NCI-H187 (cell line): ENCODE measurements around the gene LAIR1.
"Not testable (repeated sequence)": the region's sequence is repeated elsewhere in the genome, so short reads cannot be mapped to it uniquely, and the experiment has no call there.

Experiments used
- DNase-seq, 2 experiments: peaks; one replicate each; lab custom pipeline; 2025; lab: John Stamatoyannopoulos, UW

Gene LAIR1, protein sequence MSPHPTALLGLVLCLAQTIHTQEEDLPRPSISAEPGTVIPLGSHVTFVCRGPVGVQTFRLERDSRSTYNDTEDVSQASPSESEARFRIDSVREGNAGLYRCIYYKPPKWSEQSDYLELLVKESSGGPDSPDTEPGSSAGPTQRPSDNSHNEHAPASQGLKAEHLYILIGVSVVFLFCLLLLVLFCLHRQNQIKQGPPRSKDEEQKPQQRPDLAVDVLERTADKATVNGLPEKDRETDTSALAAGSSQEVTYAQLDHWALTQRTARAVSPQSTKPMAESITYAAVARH

DNA sequence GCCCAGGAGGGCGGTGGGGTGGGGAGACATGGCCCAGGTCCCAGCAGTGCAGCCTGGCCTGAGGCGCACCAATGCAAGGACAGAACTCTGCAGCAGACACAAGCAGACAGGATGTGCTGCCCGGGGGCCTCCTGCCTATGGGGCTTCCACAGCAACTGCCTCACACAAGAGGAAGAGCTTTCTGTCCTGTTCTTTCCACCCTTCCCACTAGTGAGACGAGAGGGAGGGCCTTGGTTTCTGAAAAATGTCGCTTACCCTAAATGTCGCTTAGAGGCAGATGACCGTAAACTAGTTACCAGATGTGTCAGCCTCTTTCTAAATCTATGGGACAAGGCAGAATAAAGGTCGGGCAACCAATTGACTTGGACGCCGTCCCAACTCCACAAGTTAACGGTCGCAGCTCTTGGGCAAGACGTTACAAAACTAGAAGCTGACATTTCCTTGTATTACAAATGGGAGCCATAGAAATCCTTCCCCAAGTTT is at the start of gene LAIR1:
TSS of gene LAIR1 (minus strand) at position 157 of the 483 bp plus-strand sequence. CDS start at position 30, 127 bp downstream.
- DNase-seq: no peak

DNA sequence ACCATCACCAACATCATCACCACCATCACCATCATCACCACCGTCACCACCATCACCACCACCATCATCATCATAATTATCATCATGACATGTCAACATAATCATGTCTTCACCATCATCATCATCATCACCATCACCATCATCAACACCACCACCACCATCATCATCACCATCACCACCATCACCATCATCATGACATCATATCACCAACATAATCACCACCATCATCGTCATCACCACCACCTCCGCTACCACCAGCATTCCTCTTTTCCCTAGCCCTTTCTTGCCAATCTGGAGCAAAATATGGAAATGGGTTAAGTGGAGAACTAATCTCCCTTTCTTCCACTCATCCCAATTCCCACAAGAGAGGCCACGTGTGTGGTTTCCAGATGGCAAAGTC is 49.4 kb upstream of the LAIR1 start:
- no peak for DNase-seq

DNA sequence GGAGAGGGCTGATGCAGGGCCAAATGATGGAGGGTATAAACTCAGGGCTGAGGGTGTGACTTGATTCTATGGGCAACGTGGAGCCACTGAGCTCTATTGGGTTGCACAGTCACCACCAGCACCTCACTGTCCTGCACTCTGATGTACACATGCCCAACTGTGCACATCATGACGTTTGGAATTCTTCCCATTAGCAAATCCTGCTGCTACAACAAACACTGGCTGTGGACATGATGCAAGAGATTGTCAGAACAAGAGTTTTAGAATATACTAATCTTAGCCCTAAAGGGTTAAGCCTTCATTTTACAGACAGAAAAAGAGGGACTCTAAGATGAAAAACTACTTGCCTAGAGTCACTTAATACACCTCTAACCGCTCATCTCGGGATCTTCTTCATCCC is 48.1 kb upstream of the LAIR1 start:
- no peak for DNase-seq

DNA sequence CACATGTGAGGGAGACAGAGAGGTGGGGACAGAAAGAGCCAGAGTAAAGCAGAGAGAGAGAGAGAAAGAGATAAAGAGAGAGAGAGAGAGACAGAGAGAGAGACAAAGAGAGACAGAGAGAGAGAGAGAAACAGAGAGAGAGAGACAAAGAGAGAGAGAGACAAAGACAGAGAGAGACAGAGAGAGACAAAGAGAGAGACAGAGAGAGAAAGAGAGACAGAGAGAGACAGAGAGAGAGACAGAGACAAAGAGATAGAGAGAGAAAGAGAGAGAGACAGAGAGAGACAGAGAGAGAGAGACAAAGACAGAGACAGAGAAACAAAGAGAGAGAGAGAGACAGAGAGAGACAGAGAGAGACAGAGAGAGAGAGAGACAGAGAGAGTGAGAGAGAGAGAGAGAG is 46.3 kb upstream of the LAIR1 start:
- no peak for DNase-seq

DNA sequence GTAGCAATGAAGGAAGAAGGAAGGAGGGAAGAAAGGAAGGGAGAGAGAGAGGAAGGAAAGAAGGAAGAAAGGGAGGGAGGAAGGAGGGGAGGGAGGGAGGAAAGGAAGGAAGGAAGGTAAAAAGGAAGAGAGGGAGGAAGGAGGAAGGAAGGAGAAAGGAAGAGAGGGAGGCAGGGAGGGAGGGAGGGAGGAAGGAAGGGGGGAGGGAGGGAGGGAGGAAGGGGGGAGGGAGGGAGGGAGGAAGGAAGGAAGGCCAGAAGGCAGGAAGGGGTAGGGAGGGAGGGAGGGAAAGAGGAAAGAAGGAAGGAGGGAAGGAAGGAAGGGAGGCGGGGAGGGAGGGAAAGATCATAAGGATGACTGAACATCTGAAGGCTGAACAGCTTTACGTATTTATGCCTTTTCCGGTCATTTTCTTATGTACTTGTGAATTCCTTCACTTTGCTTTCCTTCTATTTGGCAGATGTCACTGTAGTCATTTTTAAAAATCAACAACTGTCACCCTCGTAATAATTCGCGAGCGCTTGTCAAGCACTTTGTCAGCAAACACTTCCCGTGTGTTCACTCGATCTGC is 43.8 kb upstream of the LAIR1 start:
- no peak for DNase-seq

DNA sequence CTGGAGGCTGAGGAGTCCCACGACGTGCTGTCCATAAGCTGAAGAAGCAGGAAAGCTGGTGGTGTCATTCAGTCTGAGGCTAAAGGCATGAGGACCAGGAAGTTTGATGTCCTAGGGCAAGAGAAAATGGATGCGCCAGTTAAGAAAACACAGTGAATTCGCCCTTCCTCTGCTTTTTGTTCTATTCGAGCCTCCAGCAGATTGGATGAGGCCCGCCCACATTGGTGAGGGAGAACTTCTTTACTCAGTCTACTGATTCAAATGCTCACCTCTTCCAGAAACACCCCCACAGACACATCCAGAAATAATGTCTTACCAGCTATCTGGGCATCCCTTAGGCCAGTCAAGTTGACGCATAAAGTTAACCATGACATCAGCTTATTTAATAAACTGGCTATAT is 43.0 kb upstream of the LAIR1 start:
- no peak for DNase-seq

DNA sequence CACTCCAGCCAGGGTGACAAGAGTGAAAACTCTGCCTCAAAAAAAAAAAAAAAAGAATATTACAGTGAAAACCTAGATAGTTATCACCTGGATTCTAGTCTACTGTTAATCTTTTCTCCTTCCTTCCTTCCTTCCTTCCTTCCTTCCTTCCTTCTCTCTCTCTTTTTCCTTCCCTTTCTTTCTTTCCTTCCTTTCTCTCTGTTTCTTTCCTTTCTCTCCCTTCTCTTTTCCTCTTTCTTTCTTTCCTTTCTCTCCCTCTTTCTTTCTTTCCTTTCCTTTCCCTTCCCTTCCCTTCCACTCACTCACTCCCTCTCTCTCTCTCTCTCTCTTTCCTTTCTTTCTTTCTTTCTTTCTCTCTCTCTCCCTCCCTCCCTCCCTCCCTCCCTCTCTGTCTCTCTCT is 40.9 kb upstream of the LAIR1 start:
- no peak for DNase-seq

DNA sequence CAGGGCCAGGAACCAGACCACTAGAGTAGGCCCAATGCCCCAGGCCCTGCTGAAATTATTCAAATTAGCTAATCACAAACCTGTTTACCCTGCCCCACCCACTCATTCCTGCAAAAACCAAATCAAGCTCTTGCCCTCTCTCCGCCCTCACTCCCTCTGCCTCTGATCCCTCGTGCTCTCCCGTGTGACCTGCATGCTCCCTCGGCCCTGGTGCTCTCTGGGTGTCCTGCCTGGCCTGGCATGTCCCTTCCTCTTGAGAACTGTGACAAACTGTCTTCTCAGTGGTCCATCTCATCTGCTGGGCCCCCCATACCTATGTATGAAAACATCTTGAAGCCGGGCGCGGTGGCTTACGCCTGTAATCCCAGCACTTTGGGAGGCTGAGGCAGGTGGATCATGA is 38.3 kb upstream of the LAIR1 start:
- no peak for DNase-seq

DNA sequence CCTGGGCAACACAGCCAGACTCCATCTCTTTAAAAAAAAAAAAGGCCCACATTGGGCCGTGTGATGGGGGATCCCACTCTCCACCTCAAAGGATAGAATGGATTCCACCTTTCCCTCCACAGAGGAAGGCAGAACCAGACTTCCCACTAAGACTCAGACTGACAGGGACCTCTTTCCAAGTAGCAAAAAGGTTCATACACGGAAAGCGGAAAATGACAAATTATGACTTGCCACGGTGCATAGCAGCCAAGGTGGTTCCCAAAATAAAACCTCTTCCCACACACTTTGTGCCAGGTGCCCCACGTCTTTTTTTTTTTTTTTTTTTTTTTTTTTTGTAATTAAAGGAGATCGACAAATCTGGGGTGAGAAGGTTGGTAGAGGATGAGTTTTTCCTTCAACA is 36.2 kb upstream of the LAIR1 start:
- DNase-seq: no peak

DNA sequence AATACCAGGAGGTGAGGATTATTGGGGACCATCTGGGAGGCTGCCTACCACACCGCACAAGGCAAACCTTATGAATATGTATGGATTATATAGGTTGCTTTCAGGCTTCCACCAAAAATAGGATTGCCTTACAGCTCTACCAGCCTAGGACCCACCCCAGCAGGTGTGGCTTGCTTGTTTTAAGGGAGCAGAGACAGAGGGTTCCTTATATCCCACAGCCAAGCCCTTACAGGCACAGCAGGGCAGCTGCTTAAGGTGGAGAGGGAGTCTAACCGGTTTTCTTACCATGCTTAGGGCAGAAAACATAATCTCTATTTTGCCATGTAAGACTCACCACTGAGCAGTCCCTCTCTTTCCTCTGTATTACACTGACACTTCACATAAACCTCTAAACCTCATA is 34.5 kb upstream of the LAIR1 start:
- no peak for DNase-seq

DNA sequence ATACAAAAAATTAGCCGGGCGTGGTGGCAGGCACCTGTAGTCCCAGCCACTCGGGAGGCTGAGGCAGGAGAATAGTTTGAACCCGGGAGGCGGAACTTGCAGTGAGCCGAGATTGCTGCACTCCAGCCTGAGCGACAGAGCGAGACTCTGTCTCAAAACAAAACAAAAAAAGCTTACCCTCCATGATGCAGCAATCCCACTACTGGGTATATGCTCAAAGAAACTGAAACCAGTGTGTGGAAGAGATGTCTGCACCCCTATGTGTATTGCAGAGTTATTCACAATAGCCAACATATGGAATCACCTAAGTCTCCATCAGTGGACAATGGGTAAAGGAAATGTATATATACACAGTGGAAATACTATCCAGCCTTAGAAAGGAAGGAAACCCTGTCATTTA is 31.0 kb upstream of the LAIR1 start:
- no peak for DNase-seq

DNA sequence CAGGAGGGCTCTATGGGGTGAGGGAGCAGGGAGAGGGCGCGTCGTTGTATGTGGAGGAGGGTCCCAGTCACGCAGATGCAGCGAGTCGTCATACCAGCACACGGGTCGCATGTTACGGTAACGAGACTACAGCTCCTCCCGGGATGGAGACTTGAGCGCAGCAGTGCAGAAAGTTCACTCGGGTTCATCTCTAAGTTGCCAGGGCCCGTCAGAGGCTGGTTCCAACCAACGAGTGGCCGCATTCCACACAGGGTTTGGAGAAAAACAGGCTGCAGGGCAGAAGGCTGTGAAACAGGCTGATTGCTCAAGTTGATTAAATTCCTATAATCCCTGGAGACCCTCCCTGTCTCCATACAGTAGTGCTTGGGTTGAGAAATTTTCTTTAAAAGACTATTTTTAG is 28.6 kb upstream of the LAIR1 start:
- DNase-seq: no peak

DNA sequence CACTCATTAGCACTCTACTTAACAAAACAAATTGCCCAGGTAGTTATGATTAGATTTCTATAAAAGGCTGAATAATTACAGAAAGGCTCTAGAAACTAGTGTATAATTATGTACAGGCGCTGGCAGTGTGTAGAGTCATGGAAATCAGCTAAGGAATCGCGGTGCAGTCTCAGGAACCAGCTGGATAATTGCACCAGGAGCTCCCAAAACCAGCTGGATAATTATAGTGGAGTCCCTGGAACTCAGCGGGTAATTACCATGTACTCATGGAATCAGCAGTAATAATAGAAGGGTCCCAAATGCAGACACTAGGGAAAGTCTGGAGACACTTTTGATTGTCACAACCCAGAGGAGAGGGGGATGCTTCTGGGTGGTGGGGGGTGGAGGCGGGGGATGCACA is 27.4 kb upstream of the LAIR1 start:
- DNase-seq: no peak

DNA sequence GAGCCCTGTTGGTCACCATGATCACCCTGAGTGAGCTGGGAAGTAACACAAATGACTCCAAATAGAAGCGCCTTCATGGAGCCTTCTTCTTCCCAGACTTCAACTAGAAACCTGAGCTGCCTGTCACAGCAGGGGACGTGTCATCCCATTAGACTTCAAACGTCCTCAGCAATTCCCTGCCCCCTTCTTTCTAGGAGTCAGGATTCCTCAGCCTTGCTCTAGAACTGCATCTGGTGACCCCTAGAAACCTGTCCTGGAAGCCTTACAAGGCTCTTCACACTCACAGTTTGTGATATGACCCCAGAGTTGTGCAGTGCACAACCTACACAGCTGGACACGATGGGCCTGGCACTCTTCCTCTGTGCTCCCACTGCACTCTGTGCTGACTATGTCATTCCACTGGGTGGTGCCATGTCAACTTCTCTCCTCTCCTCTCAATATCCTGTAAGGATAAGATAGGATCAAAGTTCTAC is 26.9 kb upstream of the LAIR1 start:
- no peak for DNase-seq

DNA sequence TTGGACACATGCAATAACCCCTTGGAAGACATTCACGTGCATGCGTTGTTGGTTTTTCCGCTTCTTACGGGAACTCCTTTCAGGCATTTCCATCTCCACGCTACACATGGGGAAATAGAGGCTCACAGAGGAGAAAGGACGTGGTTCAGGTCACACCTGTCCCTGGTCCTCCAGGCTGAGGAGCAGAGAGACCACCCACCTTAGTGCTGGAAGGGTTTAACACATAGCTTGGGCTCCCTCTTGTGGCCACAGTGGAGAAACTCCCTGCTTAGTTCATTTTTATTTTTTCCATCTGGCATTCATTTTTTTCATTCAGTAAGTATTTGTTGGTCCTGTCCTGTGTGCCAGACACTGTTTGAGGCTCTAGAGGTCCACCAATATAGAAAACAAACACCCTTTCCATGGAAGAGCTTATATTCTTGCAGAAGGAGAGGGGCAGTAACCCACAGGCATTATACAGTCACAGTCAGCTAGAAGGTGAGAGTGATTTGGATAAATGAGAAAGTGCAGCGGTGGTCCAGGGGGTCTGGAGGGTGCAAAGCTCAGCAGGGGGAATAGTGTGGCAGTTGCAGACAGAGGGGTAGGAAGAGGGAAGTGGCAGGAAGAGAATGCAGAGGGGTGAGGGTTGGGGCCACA is 26.3 kb upstream of the LAIR1 start:
- DNase-seq: no peak

DNA sequence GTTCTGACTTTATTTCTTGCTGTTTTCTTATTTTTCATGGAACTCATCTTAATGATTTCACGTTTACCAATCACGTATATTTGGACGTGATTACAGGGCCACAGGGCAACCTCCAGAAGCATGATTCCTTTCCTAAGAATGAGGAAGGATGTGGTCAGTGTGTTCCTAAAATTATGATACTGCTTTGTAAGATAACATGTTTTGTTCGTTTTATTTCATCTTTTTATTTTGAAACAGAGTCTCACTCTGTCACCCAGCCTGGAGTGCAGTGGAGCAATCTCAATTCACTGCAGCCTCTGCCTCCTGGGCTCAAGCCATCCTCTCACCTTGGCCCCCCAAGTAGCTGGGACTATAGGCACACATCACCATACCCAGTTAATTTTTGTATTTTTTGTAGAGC is 24.8 kb upstream of the LAIR1 start:
- no peak for DNase-seq

DNA sequence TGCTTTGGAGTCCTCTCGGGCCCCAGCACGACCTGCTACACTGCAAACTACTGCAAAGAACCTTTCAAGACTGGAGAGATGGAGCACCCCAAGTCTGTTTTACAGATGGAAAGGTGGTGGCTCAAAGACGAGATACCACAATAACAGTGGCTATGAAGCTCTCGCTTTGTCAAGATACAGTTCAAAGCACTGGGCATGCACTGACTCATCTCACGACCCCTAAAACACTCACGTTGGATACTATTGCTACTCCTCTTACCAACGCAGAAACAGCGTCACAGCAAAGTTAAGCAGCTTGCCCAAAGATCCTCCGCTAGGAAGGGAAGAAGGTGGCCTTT is 24.0 kb upstream of the LAIR1 start:
- DNase-seq: no peak

DNA sequence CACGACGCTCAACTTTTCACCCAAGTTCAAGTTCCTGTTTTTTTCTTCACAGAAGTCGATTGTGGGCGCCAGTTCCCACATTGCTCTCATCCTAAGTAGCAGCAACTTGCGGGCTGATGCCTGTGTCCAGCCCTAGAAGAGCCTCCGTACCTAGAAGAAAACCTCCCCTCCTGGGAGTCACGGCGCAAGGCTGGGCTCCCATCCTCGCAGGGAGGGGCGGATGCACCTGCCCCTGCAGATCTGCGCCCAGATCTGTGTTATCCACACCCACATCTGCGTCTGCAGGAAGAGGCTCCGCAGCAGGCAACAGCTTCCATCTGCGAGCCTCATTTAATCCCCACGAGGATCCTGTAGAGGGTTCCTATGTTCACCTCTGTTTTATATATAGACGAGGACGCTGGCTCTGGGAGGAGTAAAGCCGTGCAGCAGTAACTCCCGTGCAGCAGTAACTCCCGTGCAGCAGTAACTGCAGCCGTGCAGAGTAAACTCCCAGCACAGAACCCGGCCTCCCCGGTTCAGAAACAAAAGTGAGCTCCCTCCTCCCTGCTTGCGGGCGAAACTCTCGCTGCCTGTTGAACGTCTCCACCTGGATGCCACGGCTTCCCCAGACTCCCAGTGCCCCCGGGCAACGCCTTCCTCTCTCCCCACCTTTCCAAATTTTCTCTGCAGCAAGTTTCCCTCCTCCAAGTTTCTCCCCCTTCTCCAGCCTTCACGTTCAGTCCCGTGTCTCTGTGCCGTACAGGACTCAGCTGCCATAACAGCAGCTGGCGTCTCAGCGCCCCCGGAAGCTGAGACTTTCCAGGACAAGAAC is 23.5 kb upstream of the LAIR1 start:
- no peak for DNase-seq

DNA sequence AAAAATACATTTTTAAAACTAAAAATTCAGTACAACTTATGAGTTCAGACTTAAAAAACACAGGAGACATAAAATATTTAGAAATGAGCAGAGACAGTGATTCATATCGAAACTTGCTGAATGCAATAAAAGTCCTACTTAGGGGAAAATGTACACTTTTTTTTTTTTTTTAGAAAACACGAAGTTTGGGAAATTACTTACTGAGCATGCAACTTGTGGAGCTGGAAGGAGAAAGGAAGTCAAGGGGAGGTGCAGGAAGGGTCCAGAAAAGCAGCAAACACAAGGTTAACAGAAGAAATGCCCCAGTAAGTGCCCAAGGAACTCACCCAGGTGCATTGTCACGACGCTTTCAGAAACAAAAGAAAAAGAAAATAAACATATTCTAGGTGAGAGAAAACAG is 18.6 kb upstream of the LAIR1 start:
- no peak for DNase-seq

DNA sequence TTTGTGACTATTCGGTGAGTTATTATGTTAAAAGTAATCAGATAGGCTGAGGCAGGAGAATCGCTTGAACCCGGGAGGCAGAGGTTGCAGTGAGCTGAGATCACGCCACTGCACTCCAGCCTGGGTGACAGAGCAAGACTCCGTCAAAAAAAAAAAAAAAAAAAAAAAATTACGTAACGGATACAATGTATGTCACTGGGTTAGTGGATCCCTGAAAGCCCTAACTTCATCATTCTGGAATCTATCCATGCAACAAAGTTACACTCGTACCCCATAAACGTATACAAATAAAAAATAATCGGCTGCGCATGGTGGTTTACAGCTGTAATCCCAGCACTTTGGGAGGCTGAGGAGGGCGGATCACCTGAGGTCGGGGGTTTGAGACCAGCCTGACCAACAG is 17.3 kb upstream of the LAIR1 start:
- not testable (repeated sequence) for DNase-seq

DNA sequence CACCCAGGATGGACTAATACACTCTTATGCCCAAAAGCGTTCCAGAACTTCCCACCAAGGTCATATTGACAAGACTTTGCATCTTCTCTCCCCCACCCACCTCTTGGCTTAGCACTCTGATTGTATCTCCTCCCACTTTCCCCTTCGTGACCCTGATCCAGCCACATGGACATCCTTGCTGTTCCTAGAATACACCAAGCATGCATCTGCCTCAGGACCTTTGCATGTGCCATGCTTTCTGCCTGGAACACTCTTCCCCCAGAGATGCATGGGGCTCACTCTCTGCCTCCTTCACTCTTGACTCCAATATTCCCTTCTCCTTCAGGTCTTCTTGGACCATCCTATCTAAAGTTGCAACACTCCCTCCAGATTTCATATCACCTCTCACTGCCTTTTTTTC is 16.2 kb upstream of the LAIR1 start:
- no peak for DNase-seq

DNA sequence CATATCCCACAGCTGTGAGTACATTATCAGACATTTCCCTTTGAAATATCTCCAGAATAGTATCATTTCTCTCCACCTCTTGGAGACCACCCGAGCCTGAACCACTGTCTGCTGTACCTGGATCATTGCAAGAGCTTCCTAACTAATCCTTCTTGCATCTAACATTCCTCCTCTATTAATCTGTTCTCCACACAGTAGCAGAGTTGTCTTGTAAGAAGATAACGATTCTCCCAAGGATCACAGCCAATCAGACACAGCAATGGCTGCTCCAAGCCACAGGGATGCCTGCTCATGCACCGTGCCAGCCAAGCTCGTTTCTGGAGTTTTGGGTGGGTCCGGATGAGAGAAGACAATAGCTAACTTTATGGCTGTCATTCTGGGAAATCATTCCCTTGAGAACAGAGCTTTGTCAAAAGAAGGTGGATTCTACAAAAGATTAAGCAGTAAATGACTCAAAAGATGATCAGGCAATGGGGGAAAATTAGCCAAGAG is 14.5 kb upstream of the LAIR1 start:
- no peak for DNase-seq
